Activated CD8-positive, alpha-beta memory T cell treated with anti-CD3 and anti-CD28 coated beads for 24 hours (primary cell): ENCODE measurements around the gene AOPEP.
"Not testable (repeated sequence)": the region's sequence is repeated elsewhere in the genome, so short reads cannot be mapped to it uniquely, and the experiment has no call there.

Experiments
- DNase-seq: peaks from one replicate; pipeline ENCODE4 v3.0.0-alpha.2; 2020

The AOPEP gene

DNA sequence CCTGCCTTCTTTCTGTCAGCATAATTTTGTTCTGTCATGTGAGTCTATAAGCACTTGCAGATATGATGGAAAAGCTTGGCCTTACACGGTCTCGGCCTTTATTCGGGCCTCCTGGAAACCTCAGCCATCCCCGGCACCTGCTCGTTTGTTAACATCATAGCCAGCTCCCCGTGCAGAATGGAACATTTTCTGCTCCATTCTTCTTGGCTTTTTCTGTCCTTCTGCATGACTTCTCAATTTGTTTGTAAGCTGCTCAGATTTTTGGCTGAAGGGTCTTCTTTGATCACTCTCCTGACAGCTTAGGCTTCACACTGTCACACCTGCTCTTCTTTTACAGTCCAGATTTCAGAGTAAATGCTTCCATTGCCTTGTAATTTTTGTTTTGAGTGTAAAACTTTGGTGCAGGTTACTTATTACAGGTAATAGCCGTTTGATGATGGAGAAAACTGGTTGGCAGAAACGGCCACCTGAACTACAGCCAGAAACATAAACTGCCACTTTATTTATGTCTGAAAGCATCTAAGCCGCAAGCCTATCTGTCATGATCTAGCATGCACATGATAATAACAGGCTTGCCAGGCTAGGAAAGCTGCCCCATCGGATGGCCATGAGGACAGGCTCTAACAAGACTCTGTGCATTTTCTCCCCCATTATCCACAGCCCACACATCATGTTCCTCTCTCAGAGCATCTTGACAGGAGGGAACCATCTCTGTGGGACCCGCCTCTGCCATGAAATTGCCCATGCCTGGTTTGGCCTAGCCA is 197.0 kb downstream of the AOPEP start:
- no peak for DNase-seq

DNA sequence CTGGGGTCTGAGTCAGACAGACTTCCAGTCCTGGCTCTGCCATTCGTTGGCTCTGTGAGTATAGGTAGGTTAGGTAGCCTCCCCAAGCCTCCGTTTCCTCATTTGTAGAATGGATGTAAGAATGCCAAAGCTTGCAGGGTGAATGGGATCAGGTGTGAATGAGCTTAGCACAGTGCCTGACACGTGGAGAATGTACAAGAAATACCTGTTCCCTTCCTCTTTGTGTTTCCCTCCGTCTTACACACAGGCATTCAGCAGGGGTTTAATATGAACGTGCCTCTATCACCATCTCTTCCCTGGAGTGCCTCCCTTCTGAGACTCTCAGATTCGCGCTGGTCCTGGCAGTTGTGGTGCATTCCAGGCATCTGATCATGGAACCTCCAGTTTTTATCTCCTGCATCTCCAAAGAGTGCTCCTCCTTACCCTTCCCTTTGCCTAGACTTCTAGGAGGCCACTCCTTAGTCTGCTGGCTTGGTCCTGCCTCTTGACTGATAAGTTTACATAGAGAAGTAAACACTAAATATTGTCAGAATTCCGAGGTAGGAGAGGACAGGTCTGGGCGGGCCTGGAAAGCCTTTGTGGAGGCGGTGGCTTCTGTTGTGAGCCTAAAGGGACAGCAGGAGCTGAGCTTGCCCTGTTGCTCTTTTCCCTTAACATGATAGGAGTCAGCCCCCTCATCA is 199.4 kb downstream of the AOPEP start:
- DNase-seq = no peak

DNA sequence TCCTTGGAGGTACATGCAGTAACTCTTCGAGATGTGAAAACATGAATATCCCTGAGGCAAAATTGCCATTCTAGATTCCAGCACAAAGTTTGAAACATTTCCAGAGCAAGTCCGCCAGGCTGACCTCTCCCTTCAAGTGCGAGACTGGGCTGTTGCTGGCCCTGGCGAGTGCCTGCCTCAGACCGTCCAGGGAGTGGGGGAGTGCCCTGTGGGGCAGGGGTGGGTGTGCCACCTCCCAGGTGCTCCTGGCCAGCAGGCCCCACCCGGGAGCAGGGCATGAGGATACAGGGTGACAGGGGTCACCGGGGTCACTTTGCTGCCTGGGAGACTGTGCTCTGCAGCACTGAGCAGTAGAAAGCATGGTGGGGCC is 199.9 kb downstream of the AOPEP start:
- no peak for DNase-seq

DNA sequence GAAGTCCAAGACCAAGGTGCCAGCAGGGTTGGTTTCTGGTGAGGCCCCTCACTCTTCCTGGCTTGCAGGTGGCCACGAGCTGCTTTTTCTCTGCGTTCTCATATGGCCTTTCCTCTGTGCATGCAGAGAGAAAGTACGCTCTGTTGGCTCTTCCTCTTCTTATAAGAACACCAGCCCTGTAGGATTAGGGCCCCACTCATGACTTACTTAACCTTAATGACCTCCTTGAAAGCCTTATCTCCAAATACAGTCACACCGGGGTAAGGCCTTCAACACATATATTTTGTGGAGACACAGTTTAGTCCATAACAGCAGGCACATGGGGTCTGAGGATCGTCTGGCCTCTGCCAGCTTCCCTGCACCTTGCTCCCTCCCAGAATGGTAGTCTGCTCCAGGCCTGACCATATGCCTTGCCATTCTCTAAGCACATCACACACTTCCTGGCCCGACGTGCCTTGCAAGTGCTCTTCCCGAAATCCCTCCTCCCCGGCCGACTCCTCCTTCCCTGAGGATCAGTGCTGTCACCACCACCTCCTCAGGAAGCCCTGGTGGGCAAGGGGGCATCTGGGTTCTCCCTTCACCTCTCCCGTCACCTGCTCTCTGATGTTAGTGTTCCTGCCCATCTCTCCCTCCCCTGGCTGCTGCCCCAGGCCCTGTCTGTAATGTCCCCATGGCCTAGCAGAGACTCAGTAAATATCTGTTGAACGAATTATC is 200.7 kb downstream of the AOPEP start:
- no peak for DNase-seq

DNA sequence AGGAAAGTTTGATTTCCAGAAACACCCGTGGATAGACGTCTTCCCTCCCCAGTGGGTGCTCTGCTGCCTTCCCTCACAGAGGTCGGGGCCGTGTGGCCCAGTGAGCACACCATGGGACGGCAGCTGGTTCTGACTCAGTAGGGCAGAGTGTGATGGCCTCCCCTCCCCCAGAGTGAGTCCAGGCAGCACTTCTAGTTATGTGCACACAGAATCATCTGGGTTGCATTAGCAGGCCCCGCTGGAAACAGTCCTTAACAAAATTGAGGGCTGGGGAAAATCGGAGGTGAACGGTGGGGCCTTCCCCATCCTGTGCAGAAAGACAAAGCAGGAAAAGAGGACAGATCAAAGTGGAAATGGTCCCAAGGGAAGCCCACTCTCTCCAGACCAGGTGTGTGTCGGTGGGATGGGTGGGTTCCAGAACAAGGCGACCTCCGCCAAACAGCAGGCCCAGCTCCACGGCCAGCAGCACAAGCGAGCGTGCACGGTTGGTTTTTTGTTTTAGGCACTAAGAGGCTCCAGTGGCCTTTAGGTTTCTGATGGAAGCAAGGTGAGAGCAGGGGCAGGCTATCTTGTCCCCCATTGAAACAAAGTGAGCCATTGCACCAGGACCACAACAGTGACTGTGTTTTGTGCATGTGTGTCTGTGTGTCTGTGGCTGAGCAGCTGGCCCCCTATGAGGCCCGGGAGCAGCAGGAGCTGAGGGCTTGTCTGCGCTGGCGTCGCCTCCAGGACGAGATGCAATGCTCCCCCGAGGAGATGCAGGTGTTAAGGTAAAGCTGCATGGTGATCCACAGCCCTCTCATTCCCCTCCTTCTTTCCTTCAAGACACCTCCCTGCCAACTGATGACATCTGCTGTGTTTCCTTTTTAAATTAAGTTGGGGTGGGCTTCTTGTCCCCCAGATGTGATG is 201.5 kb downstream of the AOPEP start:
- DNase-seq = no peak

DNA sequence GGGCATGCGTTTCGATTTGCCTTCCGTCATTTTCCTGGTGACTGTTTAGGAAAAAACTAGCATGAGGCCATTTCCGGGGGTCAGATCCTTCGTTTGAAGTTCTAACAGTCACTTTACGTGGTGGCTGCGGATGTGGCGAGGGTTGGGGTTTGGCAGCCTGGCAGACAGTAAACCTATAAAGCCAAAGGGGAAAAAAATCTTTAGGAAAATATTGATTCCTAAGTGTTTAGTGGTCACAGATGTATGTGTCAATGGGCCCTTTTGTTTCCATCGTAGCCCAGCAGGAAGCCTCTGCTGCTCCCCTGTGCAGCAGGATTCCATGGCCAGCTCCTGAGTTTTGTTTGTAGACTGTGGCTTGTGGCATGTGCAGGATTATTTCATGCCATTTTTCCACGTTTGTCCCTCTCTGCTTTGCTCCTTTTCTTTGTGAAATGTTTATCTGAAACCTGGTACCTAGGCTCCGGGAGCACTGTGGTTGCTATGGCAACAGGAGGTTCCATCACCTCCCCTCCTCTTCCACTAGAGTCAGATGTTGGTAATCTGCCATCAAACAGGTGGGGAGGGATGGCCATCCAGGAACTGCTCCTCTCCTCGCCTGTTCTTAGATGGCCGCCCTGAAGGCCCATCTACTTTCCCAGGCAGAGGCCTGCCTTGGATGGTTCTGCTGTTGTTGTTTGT is 202.3 kb downstream of the AOPEP start:
- DNase-seq = no peak

DNA sequence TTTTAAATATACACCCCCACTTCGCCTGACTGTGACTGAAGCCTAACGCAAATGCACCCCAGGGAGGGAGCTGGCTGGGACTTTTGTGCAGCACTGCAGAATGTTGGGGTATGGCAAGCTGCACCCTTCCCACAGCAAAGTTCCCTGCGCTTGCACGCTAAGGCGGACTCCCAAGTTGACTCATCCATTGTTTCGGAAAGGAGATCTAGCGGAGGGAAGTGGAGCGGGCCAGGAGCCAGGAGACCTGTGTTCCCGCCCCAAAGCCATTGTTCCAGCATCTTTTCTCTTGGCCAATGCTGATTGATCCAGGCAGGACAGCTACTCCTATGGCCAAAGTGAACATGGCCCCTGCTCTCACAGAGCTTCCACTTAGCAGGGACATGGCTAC is 202.9 kb downstream of the AOPEP start:
- no peak for DNase-seq

DNA sequence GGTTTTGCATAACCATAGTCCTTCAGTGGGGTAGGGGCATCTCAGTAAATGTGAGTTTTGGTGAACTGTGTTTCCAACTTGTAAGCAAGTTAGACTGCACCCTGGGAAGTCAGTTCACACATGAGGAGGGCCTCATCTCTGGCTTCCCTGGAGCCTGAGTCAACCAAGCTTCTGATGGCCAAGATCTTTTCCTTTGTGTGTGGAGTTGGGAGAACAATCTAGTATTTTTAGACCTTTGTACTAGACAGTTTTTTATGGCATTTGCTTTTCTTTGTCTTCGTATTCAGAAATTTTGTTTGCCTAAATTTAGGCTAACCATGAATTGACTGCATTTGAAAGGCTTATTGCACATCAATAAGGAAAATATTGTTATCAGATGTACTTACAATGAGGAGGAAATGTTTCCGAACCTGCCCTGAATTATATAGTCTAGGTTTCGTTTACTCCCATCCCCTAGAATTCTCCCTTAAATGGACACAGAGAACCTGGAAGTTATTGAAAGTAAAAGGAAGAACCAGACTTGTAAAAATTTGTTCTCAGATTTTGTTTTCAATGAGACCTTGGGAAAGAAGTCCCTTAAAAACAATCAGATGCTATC is 204.6 kb downstream of the AOPEP start:
- DNase-seq = no peak

DNA sequence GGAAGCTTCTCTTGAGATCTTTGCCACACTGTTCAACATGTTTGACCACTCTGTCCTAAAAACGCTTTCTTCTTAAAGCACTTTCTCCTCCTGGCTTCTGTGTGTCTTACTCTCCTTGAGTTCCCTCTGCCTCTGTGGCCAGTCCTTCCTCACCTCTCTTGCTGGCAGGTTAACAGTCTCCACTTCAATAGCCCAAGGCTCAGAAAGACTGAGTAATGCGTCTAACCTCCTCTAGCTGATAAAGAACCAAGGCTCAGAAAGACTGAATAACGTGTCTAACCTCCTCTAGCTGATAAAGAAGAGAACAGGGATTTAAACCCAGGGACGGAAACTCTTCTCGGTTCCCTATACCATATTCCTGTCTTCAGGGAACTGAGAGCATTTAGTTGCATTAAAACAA is 205.2 kb downstream of the AOPEP start:
- DNase-seq = no peak

DNA sequence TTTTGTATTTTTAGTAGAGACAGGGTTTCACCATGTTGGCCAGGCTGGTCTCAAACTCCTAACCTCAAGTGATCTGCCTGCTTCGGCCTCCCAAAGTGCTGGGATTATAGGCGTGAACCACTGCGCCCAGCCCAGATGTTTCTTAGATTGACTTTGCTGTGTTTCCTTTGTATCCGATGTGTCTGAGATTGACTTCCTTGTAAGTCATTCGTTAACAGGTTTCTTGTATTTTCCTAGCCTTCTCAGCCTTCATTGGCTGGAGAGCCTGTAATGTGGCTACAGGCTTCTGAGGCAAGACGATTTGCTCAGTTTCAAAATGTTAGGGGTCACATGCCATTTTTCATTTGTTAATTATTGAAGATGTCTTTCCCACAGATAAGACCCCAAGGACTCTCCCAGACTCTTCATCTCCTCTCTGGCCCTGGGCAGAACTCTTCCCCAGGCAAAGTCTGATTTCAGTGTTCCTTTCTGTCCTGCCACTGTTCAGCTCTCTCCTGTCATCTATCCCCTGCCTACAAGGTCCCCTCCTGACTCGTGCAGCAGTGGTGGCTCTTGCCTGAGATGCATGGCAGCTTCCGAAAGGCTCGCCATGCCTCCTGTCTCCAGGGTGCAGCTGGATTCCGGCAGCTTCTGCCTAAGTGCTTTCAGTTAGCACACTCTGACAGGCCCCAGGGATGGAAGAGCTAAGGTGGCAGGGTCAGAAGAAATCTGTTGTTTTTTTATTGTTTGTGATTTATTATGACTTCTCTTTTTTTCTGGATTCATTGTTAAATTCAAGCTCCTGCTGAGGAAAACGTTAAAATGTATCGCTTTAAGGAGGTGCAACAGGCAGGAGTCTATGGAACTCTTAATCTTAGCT is 206.4 kb downstream of the AOPEP start:
- no peak for DNase-seq

DNA sequence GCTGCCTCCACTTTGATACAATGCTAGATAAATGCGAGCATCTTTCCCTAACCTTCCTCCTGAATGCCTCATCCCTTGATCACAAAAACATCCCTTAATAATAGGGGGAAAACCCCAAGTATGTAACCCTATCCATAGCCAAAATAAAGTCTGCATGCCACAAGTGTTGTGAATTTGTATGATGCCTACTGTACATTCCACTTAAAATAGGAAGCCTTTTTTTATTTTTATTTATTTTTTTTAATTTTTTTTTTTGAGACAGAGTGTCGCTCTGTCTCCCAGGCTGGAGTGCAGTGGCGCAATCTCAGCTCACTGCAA is 207.0 kb downstream of the AOPEP start:
- no peak for DNase-seq

DNA sequence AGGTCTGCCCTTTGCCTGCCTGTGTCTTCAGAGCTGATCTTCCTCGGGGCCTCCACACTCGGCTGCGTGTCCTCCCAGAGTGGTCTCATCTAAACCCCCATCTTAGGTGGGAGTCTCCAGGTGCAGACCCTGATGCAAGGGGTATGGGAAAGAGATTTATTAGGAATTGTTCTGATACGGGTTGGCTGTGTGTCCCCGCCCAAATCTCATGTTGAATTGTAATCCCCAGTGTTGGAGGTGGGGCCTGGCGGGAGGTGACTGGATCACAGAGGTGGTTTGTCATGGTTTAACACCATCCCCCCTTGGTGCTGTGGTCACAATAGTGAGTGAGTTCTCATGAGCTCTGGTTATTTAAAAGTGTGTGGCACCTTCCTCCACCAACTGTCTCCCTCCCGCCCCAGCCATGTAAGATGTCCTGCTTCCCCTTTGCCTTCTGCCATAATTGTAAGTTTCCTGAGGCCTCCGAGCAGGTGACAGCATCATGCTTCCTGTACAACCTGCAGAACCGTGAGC is 208.4 kb downstream of the AOPEP start:
- DNase-seq = no peak

DNA sequence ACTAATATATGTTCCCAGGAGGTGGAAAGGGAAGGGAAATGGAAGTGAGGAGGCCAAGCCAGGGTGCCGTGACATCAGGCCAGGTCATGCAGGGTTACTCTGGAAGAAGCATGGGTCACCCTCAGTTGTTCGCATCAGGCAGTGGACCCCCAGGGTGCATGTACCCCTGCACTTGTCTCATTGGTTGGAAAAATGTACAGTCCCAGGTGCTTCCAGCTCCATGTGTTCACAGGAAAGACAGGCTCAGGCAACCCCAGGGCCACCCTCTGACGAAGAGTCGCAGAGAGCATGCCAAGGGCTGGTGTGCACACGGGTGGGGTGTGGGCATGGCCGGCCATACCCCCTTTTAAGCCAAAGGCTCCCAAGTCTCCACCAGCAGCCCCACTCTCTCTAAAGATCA is 208.9 kb downstream of the AOPEP start:
- no peak for DNase-seq

DNA sequence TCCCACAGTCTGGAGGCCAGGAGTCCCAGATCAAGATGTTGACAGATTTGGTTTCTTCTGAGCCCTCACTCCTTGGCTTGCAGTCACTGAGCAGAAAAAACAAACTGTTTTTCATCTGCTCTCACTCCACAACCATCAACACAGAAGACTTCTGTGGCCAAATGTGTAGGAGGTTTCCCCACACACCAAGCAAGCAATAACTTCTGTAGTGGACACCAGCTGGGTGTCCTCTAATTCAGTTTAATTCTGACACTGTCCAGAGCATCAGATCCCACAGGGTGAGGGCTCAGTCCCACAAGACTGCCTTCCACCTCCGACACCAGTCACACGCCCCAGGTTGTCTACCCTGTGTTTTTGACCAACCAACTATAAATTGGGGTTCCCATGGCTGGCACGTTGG is 209.9 kb downstream of the AOPEP start:
- DNase-seq = no peak

DNA sequence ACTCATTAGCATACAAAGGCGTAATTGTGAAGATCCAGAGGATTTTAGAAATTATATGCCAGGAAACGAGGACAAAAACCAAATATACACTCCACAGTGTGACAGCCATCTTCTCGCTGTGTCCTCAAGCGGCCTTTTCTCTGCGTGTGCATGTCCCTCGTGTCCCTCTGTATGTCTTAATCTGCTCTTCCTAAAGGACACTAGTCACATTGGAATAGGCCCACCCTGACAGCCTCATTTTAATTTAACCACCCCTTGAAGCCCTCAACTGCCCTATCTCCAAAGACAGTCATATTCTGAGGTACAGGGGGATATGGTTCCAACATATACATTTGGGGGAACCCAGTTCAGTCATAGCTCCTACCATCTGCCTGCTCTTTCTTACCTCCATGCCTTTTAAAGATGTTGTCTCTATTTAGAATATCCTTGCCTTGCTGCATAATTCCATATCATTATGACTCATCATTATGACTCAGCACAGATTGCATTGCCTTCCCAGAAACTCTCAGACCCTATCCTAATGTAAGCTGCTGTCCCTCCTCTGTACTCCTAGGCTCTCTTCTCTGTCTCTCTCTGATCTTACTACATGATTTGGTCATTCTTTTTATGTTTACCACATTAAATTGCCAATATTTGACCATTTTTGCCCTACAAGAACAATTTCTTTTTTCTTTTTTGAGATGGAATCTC is 210.9 kb downstream of the AOPEP start:
- DNase-seq = no peak

DNA sequence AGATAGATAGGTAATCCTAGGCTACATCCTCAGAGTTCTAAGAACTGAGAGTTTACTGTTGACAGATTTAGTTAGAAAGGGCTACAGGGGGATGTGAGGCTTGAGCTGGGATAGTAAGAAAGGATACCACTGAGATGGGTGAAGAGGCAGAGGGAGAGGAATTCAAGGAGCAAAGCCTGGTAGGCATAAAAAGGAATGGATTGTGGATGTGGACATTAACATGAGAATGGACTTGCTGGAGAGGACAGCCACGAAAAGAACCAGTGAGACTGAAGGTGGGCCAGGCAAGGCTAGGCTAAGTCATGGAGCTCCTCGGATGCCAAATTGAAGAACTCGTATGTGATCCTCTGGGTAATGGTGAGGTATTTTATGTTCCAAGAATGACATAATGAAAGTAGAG is 211.9 kb downstream of the AOPEP start:
- no peak for DNase-seq

DNA sequence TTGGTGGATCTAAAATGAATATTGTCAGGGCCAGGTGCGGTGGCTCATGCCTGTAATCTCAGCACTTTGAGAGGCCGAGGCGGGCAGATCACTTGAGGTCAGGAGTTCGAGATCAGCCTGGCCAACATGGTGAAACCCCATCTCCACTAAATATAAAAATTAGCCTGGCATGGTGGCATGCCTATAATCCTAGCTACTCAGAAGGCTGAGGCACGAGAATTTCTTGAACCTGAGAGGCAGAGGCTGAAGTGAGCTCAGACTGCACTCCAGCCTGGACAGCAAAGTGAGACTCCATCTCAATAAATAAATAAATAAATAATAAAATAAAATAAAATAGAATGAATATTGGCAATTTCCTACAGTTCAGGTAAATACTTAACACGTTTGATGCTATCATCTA is 213.8 kb downstream of the AOPEP start:
- DNase-seq = not testable (repeated sequence)

DNA sequence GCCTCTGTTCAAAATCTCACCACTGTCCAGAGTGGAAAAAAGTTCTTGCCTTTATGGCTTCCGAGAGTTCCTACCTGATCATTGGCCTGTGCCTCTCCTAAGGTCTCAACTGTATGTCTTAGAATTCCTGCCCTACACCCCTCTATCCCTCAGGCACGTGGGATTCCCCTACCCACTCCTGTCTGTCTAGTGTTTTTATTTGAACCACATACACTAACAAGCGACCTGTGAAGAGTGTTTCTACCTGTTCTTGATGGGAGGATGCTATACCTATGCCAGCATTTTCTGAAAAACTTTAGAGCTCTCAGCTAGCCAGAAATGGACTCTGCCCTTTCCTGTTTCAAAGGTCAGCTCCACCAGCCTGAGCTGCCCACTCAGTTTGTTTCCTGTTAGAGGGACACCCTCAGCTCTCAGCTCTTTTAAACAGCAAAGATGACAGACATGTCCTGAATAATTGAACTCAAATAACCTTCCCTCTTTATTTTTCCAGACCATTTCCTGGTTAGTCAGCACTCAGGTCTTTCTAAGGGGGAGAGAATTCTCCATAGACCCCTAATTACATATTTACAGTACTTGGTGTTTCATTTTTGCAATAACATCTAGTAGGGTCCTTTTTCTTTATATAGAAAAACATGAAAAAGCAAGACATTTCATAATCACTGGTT is 214.8 kb downstream of the AOPEP start:
- DNase-seq = no peak

DNA sequence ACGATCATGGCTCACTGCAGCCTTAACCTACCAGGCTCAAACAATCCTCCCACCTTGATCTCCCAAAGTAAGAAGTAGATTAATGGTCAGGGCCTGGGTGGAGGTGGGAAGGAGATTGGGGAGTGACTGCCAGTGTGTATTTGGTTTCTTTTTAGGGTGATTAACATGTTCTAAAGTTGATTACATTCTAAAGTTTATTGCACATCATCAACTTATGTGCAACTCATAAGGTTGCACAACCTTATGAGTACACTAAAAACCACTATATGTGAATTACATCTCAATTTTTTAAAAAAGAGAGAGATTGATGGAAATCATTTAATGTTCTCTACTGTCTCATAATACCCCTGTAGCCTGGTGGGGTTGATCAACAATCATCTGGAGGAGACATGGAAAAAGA is 218.1 kb downstream of the AOPEP start:
- DNase-seq = no peak
